SK-N-DZ (cell line): ENCODE measurements around the gene ABCA3.
"Not testable (repeated sequence)": the region's sequence is repeated elsewhere in the genome, so short reads cannot be mapped to it uniquely, and the experiment has no call there.

Experiments
- DNase-seq: peaks from one replicate; pipeline ENCODE4 v3.0.0-alpha.2; 2015; ENCODE audit warnings: low spot score

Gene ABCA3

DNA sequence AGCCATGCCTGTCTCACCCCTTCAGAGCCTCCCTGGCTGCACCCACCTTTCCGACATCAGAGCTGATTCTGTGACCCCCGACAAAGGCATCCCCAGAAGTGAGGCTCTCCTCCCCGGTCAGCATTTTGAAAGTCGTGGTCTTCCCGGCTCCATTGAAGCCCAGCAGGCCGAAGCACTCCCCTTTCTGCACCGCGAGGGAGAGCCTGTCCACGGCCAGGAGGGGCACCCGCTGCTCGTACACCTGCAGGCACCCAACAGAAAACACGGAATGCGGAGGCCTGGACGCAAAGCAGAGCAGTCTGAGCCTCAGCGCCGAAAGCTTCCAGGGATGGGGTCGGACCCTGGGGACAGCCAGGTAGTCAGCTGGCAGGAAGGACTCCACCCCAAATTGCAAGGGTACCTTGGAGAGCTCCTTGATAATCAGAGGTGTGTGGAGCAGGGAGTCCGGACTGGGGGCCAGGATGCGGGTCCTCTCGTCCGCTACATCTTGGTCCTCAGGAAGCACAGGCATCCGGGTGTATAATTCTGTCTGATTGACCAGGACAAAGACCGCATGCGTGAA lies 59.5 kb downstream of the ABCA3 start:
- DNase-seq: no peak

DNA sequence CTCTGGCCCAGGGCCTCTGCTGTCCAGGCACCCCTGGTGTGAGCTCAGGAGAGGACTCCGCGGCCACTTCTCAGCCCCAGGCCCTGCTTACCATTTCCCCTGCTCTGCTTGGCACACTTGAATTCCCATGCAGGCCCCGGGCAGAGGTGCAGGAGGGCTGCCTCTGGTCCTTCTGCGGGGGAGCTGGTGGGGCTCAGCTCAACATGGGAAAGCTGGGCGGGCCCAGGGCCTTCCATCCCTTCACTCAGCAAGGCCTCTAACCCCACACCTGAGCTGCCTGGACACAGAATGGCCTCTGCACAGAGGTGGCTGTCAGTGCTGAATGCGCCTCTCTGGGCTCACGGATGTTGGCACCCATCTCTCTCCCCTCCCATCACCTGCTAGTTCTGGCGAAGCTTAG lies 60.1 kb downstream of the ABCA3 start:
- no peak for DNase-seq

DNA sequence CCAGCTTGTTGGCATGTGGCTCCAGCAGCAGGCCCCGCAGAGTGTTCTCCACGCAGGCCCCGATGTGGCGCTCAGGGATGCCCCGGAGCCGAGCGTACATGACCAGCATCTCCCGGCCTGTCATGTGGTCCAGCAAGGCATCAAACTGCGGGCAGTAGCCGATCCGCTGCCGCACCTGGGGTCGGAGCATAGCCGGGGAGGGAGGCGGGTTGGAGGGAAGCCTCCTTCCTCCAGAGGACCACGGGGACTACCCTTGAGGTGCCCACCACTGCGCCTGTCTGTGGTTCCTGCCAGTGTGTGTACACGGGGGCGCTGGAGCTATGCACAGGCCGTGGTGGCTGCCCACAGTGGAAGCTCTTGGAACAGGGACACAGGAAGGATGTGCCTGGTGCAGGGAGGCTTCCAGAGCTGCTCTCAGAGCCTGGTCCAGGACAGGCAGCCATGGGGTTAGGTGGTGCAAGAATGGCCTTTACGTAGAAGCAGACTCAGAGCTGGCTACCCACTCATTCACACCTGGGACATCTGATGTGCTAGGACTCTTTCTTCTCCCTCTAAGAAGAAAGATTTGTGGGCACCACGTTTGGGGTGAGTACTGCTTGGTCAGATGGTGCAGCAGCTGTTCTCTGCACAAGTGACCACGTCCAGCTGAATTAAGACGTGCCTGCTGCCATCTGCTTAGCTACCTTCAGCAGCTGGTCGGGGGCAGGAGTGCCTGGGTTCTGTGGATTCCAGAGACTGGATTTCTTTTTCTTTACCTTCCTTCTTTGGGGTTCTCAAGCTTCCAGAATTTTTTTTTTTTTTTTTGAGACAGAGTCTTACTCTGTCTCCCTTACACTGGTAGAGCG lies 61.4 kb downstream of the ABCA3 start:
- DNase-seq: no peak

DNA sequence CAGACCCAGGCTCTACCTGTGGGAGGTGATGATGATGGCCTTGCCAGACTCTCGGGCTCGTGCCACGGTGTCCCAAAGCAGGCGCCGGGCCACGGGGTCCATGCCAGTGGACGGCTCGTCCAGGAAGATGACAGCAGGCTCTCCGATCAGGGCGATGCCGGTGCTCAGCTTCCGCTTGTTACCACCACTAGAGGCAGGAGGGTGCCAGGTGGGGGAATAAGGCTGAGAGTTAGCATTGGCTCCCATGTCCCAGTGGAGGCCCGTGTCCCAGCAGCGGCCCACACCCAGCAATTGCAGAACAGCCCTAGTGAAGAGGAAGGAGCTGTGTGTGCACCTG lies 62.3 kb downstream of the ABCA3 start:
- no peak for DNase-seq

DNA sequence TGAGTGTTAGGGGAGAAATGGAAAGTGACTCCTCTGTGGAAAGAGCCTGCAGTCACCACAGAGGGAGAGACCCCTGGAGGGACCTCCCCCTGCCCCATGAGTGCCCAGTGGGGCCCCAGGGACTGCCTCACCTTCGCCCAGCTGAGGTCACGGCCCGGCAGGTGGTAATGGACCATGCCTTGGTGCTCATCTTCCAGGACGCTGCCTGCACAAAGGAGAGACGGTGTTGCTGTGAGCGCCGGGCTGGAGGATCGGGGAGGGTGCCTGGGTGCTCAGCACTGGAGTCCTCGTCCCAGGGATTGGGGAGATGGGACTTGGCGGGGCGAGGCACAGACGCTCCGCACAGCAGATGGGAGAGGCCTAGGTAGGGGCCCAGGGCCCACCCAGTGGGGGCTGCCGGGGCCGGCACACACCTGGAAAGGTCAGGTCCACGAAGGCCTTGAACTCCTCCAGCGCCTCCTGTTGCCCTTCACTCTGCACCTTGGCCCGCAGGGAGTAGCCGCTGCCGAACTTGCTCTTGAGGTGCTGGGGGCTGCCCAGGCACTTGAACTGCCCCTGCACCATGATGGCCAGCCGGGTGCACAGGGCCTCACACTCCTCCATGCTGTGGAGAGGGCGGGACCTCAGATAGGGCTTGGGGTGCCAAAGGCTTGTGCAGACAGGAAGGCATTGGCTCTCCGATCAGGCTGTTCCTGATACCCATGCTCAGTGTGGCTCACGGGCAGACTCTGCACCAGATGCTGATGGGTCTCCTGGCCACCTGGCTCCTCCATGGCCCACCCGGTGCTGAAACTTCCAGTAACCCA lies 62.9 kb downstream of the ABCA3 start:
- DNase-seq: no peak

DNA sequence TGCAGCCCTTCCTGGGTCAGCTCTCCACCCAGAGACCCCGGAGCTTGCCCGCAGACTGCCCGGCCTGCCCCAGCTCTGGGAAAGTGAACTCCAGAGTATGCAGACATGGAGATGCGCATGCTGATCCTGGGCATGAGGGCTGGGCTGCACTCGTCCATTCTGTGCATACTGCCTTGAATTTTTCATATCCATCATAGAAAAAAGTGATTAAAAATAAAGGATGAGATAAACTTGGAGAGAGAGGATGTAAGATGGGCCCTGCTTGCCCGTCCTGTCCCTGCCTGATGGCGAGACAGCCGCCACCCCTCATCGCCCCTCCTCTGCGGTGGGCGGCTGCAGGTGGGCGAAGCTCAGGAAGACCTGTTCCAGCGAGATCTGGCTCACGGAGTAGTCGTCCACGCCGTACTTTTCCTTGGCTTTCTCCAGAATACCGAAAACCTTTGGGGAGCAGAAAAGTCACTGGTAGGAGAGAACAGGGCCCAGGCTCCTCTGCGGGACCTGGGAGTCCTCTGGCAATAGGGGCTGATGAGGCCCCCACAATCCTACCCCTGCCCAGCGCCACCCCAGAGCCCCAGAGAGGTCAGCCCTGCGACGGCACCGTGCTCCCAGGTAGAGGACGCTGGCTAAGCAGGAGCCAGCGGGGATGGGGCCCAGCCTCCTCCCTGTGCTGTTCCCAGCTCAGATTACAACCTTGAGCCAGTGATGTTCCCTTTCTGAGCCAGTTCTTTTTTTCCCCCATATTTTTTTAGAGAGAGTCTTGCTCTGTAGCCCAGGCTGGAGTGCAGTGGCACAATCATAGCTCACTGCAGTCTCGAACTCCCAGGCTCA lies 63.9 kb downstream of the ABCA3 start:
- DNase-seq: no peak

DNA sequence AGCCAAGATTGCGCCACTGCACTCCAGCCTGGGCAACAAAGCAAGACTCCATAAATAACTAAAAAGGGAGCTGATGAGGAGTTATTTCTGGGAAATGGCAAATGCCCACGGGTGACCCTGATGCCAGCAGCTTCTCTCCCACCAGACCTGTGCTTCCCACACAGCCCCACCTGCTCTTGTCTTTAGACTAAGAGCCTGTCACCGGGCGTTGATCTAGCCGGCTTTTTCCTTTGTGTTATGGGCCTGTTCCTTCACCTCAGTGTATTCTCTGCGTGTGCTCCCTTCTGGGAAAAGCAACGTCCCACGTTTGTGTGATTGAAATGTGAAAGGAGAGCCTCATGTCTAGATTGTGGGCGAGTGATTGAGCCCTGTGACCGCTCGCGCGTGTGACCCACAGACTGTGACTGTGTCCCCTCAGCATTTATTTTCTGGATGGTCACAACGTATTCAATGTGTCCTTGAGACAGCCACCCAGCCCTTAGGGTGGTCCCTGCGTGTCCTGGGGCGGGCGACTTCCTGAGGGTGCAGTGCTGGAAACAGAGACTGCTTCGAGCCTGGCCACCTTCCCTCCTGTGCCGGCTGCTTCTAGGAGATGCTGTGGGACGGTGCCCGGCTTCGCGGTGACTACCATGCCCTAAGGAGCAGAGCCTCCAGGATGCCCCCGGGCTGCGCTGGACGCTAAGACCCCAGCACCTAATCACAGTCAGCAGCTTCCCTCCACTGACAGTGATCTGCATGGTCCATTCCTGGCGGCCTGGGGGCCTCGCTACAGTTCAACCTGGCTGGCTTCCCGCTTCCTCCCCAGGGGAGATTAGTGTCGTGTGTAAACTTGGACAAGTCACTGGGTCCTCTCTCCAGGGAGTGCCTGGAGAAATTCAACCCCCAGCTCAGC lies 64.8 kb downstream of the ABCA3 start:
- no peak for DNase-seq

DNA sequence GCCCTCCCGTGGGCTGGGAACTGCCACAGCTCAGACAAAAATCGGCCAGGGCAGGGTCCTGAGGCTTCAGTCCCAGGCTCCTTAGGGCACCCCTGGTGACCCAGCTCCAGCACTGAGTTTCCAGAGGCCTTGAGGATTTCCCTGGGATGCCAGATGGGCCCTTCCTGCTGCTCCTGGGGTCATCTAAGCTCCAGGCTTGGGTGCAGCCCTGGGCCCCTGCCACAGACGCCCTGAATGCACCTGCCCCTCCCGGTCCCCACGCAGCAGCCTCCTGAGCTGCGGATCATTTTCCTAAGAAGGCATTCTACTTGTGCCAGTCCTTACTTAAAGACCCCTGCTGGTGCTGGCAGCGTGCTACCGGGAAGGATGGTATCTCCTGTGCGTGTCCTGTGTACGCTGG lies 66.6 kb downstream of the ABCA3 start:
- DNase-seq: no peak

DNA sequence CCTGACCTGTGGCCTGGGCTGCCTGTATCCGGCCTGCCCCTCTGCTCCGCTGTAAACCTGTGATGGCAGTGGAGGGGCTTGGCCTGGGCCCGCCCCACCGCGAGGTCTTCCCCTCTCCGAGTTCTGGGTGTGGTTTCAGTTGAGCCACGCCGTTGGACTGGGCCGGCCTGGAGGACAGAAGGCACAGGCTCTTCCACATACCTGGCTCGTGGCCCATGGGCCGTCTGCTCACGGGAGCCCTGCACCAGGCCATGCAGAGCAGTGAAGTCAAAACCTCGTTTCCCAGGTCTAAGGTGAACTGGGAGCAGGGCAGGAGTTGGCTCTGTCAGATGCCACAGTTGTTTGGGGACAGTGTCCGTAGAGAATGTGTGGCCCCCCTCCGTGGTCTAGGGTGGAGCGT lies 67.0 kb downstream of the ABCA3 start:
- DNase-seq: no peak

DNA sequence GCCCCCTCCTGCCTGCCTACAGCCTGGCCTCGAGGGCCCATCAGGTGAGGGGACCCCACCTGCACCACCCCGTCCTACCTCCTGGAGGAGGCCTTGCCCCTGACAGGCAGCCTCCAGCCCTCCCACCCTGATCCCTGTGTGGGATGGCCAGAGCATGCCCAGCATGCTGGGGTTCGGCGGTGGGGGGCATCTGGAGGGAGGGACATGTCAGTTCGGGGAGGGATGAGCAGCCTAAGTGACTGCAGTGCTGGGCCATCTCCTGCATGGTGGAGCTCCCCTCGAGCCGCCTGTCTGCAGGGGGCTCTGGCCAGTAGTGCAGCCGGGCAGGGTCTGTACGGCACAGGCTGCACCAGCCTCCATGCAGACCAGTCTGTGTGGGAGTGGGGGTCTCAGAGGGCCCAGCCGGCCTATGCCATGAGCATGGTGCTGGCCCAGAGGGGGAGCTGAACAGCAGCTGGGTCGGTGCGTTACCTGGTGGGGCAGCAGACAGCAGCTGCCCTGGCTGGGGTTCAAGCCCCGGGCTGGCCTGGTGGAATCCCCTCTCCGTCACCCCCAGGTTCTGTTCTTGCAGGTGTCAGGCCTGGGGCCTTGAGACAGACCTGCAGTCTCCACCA lies 68.6 kb downstream of the ABCA3 start:
- no peak for DNase-seq

DNA sequence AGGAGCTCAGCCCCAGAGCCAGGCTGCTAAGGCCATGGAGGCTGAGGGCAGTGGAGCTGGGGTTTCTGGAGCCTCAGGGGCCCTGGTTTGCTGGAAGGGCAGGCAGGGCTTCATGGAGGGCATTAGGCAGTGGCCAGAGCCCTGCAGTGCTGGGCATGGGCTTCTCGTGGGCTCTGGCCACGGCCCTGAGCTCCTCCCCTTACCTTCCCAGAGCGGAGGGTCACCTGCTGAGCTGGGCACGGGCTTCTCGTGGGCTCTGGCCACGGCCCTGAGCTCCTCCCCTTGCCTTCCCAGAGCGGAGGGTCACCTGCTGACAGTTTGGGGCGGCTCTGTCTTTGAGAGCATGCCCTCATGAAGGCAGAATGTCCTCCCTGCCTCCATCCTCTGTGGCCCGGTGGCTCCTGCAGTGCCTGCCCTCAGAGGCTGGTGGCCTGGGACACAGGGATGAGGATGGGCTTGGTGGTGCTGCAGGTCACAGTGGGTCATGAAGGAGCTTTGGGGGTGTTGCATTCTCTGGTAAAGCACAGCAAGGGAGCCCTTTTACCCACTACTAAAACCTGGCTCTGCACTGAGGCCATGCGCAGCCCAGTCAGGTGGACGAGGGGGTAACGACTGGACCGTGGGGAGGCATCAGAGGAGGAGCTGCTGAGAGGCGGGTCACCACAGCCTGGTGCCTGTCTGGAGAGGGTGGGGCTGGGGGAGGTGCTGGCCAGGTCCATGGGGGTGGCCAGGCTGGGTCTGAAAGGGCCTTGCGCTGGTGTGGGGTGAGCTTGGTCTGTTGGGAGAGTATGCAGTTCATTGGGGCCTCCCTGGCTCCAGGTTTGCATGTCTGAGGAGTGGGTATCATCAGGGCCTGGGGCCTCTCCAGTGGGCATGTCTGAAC lies 69.7 kb downstream of the ABCA3 start:
- no peak for DNase-seq

DNA sequence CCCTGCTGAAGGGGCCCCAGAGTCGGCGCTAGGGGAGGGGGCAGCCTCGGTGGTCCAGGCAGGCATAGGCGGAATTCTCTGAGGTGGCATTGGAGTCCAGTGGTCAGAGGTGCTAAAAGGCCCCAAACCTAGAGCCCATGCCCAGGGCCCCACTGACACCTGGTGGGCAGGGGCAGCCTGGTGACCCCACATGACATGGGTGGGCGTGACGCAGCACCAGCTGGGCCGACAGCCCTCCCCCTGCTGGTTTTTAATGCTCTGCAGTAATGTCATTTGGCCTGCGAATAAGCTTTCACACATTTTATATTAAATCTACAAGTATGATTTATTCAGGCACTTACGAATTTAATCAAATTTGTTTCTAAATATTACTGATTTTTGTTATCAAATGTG lies 70.5 kb downstream of the ABCA3 start:
- no peak for DNase-seq

DNA sequence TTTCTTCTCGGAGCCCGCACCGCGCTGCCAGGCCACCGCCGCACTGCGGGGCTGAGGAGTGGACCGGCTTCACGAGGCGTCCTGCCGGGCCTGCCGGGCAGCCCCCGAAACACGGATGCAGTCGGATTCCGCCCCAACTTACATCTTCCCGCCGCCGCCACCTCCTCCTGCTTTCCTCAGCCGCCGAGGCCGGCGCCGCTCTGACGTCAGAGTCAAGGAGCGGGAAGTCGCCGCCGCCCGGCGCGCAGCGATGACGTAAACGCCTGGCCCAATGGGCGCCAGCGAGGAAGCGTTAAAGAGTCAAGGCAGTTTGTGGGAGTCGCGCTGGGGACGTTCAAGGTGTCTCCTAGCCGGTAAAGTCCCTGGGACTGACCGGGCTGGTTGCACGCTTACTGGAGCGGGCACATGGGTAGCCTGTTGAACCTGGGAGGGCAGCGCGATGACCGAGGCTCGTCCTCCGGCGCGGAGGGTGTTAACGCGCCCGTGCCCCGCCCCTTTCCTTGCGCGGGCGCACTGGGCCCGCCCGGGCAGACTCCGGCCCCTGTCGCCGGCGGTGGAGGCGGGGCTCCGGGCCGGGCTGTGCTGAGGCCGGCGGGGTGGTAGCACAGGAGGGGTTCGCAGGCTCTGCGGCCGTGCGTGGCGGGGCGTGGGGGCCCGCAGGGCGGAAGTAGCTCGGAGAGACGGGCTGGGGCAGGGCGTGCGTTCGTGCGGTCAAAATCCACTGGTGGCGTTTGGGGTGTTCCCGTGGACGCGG lies 72.4 kb downstream of the ABCA3 start, which contains the start of gene RNPS1:
Gene RNPS1, minus strand, starts transcription at position 214 of the 754 bp plus-strand sequence. CDS start 3,483 bp downstream, outside the sequence.
- DNase-seq: peak; percentile 96

DNA sequence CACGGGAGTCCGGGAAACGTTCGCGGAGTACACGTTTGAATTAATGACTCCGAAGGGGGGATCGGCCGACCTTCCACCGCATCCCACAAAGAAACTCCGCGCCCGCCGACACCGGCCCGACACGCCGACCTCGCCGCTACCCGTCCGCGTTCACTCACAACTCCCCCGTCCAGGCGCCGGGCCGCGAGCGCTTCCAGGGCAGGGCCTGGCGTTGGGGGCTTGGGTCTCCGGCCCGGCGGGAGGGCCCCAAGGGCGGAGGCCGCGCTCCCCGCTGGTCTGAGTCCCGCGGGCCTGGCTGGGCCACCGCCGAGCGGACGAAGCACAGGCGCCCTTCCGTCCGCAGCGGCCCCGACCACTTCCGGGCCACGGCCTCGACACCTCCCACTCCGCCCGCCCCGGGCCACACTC lies 73.0 kb downstream of the ABCA3 start:
- DNase-seq: not testable (repeated sequence)

DNA sequence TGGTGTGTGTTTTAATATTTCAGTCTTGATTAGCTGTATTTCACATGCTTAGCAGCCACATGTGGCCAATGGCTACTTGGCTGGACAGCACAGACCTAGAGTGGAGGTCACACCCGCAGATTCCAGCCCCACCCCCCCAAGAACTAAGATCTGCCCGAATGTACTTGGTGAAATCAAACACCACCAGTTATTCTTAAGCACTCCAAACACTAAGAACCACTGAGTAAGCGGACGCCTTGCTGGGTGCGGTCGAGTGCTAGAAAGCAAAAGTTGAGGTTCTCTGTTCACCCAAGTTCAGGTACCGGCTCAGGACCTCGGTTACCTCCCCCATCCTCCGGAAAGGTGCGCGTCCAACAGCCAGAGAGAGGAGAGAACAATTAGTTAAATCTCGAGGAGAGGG lies 73.6 kb downstream of the ABCA3 start:
- DNase-seq: not testable (repeated sequence)

DNA sequence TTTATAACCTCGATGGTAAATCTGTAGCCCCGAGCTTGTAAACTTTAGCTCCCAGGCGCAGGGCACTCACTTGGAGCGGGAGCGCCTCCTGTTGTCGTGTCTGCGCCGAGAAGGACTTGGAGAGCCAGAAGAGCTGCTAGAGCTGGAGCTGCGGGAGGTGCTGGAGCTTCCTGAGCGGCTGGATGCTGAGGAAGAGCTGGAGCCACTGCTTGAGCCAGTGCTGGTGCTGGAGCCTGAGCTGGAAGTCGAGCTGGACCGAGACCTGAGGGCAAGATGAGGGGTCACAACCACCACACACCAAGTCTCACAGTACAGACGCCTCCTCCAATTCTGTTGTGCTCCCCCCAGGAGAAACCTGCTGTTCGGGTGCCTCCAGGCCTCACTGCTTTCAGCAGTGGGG lies 77.5 kb downstream of the ABCA3 start:
- DNase-seq: not testable (repeated sequence)

DNA sequence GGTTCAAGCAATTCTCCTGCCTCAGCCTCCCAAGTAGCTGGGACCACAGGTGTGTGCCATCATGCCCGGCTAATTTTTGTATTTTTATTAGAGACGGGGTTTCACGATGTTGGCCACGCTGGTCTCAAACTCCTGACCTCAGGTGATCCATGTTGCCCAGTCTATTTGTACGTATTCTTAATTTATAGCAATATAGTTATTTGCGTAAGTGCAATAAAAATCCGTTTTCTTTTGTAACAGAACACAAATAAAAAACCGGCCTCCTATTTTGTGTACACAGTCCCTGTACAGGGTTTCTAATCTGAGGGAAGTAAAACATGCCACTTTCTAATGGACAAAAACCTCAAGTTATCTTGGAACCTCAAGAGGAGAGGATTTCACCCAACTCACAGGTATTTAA lies 80.3 kb downstream of the ABCA3 start:
- DNase-seq: no peak

DNA sequence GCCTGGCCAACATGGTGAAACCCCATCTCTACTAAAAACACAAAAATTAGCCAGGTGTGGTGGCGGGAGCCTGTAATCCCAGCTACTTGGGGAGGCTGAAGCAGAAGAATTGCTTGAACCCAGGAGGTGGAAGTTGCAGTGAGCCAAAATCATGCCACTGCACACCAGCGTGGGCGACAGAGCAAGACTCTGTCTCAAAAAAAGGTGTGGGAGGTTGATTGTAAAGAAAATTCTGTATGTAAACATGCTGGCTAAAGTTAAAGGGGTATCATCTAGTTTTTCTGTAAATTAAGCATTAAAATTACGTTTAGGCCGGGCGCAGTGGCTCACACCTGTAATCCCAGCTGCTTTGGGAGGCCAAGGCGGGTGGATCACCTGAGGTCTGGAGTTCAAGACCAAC lies 82.0 kb downstream of the ABCA3 start:
- DNase-seq: not testable (repeated sequence)
